ENCODE measurements around the gene TTYH1. TPM values are rescaled to one million over a fixed set of nuclear protein-coding genes. Genes with fewer than 3 reads are reported as not detected.

TTYH1 gene
- total and polyA plus RNA-seq, 2 of the 8 experiments (the other 6 are each of a cell fraction or from before 2014, with no cell fraction given): 26.7 to 46.5 TPM

DNA sequence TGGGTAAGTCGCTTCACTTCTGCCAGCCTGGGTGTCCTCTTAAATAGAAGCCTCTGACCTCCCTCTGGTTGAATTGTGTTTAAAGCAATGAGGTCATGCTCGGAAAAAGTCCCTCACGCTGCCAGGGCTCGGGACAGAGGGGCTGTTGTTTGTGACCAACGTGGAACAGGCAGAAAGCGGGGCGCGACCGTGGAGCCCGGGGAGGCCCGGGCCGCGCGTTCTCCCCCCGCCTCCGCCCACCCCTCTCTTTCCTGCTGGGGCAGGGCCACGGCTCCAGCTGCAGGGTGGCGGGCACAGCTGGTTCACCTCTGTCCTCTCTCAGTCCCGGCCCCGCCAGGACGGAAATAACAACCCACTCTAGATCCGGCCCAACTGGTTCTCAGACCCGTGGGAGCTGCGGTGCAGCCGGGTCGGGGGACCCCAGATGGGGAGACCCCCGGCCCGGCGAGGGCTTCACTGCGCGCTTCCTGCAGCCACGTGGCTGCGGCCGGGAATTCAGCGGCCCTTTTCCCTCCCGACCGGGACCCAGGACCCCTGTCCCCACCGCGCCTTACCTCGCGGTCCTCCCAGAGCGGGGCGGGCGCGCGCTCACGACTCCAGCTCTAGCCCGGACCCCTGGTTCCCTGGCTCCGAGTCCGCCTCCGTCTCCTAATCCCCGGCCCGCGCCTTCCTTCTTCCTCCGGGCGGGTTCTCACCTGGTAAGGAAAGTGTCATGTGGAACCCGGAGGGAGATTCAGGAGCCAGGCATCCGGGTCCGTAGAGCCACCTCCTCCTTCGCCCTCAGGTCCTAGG, 55.9 kb downstream of the TTYH1 start (continued):
- TF ChIP-seq SUZ12 (IDR thresholded peaks at IDR 0.05; ENCODE audit: low read length) (peak; percentile 35; the same call in 1 of the 2 replicates), POLR2A (IDR thresholded peaks at IDR 0.05; ENCODE audit: control extremely low read depth in 1 of 2, low read depth in 2 of 2, low read length in 2 of 2) (peak in 1 of 2 experiments; percentile 31; a peak in 1 of 3 replicates)
- TF ChIP-seq, protein P1, sequence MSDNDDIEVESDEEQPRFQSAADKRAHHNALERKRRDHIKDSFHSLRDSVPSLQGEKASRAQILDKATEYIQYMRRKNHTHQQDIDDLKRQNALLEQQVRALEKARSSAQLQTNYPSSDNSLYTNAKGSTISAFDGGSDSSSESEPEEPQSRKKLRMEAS (IDR thresholded peaks at IDR 0.05): peak; percentile 91

Data from H1 (cell line).